Stimulated activated CD8-positive, alpha-beta memory T cell treated with anti-CD3 and anti-CD28 coated beads, Interleukin-2, amount 100 ng/mL, for 1 hour (primary cell): ENCODE data around the gene CBFA2T2.
A peak's percentile ranks its signal among the peaks of the same experiment; 100 is the strongest.

Experiments used
- DNase-seq, 2 donors: peaks; one replicate each; pipeline ENCODE4 v3.0.0-alpha.2; 2020; ENCODE audit warnings: low read depth in 2 of 2

Gene CBFA2T2

DNA sequence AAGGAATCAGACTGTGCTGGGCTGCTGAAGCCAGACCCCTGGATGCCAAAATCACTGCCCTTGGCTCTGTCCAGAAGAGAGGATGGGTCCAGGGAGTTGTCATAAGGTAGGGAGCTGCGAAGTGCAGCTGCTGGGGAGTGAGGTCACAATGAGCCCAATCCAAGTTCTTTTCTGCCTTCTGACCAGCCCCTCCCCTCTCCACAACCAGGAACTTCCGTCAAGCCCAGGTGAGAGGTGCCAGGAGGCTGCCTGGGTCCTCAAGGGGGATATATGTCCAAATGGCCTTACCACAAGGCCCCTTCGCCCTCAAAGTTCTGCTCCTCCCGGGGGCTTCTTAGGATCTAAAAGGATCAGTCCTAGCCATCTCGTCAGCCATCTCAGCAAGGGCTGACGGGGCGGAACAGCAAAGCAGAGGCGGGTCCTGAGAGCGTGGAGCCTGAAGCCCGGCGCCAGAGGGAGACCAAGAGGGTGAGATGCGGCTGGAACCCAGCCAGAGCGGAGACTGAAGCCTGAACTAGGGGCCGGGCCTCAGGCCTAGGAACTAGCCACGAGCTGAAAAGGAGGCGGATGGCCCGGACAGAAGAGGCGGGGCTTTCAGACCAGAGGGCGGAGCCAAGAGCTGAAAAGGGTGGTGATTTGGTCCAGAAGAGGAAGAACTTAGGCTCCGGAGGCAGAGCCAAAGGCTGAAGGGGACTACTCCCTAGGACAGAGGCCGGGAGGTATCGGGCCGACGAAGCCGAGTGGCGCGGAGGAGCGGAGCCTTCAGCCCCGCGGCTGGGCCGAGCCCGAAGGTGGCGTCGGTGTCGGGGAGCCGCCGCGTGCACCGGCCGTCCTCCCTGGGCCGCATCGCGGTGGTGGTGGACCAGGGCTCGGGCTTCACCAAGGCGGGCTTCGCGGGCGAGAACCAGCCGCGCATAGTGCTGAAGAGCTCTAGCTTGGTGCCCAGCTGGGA is 176.7 kb downstream of the CBFA2T2 start, which contains the start of gene ACTL10:
Gene ACTL10 (plus strand): TSS at position 651 of the 952 bp plus-strand sequence. CDS start 555 bp downstream, outside the sequence.
- DNase-seq = peak; percentile 57 to 67

DNA sequence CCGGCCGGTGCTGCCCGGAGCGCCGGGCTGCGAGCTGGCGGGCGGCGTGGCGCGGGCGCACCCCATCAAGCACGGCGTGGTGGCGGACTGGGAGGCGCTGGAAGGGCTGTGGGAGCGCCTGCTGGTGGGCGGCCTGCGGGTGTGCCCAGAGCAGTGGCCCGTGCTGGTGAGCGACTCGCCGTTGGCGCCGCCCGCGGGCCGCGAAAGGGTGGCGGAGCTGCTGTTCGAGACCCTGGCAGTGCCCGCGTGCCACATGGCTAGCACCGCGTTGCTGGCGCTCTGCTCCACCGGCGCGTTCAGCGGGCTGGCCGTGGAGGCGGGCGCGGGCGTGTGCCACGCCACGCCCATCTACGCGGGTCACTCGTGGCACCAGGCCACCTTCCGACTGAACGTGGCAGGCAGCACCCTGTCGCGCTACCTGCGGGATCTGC is 177.4 kb downstream of the CBFA2T2 start:
- no peak for DNase-seq

DNA sequence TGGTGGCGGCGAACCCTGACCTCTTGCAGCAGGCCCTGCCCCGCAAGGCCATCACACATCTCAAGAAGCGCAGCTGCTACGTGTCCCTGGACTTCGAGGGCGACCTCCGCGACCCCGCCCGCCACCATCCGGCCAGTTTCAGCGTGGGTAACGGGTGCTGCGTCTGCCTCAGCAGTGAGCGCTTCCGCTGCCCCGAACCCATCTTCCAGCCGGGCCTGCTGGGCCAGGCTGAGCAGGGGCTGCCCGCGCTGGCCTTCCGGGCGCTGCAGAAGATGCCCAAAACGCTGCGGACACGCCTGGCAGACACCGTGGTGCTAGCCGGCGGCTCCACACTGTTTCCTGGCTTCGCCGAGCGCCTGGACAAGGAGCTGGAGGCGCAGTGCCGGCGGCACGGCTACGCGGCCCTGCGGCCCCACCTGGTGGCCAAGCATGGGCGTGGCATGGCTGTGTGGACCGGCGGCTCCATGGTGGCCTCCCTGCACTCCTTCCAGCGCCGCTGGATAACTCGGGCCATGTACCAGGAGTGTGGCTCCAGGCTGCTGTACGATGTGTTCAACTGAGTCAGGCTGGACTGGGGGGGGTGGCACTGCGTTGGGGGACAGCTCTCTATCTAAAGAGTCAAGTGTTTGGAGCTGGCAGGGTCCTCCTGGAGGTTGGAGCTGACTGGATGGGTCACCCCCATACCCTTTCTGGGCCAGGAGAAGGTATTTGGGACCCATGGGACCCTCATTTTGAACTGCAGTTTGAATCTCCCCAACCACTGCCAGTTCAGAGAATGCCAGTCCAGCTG is 178.0 kb downstream of the CBFA2T2 start:
- DNase-seq = peak; percentile 60 to 62

DNA sequence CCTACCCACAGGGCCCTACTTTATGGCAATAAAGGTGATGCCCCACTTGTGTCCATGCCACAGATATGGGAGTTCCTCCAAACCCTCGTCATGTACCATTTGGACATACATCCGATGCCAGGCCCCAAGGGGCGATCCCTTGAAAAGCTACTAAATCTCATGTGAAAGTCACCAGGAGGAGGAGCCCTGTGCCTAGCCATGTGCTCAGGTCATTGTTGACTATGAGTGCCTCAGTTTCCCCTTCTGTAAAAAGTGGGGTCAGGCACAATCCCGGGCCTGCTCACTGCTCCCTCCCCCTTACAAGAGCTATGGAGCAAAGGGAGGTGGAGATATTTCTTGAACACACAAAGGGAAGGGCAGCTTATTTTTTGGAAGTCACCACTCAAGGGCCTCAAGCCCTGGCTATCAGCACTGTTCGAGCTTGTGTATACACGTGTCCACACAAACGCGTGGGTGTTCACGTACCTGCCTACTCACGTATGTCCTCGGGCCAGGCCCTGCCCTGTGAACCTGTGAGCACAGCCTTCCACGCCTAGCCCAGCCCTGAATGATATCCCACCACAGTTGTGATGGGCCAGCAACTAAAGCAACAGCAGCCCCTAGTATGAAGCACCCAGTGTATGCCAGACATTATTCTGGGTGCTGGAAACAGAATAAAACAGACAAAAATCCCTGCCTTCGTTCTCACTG is 178.7 kb downstream of the CBFA2T2 start:
- DNase-seq = no peak

DNA sequence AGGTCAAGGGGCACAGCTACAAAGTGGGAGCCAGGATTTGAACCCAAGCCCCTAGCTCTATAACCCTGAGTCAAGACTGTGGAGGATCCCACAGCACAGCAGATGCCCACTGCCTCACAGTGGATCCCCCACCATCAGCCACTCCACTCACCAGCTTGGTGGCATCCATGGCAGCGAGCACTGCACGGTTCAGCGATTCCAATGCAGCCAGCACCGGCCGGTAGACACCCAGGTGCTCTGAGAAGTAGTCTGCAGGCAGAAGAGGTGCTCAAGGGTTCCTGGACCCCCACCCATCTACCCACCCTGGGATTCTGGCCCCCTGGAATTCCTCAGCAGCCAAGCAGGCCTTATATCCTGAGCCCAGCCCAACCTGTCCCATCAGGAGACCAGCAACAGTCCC is 179.3 kb downstream of the CBFA2T2 start:
- no peak for DNase-seq

DNA sequence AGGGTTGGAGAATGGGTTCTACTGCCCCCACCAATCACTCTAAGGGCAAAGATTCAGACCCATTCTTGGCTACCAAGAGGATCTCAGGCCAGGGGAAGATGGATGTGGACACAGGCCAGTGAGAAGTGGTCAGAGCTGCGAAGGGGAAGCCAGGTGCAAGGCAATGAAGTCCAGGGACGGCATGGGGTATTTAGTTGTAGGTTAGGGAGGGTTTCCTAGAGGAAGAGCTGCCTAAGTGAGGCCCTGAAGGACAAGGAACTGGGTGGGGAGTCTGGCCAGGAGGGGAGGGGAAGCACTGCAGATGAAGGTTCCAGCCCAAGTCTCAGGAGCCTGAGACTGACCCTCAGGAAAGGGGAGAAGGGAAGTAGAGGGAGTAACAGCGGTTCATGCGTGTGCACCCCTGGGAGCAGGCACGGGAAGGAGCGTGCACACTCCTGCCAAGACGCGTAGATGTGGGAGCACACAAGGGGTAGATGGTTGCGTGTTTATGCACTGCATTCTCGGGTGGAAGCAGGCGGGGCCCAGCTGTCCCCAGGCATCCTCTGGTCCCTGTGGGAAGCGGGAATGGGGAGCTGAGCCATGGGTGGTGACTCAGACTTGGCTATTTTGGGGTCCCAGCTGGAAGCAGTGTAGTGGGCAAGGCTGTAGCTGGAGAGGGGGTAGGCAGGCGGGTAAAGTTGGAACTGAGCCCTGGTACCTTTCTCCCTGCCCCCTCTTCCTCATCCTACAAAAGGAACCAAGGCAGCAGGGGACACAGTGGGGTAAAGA is 180.2 kb downstream of the CBFA2T2 start:
- DNase-seq = no peak

DNA sequence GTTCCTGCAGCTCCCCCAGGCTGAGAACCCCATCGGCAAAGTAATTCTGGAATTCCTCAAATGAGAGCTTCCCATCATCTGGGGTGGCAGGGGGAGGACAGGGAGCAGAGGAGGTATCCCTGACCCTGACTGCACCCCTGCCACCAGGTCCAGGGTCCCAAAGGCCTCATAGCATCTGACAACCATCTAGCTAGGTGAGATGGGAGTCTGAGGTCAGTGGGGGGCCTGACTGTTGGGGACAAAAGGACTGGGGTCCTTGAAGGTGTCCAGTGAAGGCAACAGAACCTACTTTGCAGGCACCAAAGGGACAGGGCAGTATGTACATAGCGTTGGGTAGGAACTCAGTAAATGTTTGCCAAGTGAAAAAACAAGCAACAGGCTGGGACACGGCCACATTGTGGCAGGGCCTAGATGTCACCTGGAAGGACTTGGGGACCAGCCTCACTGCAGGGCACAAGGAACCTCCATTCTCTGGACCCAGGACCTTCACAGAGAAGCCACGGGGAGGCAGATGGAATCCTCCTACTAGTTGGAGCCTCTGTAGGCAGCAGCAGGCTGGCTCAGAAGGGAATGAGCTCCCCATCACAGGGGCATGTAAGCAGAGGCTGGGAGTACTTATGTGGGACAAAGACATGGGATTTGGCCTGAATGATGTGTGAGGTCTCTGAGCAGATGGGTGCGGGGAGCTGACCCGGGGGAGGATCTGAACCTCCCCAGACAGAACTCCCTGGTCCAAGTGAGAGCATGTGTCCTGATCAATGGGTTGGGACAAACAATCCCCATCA is 181.0 kb downstream of the CBFA2T2 start:
- no peak for DNase-seq

DNA sequence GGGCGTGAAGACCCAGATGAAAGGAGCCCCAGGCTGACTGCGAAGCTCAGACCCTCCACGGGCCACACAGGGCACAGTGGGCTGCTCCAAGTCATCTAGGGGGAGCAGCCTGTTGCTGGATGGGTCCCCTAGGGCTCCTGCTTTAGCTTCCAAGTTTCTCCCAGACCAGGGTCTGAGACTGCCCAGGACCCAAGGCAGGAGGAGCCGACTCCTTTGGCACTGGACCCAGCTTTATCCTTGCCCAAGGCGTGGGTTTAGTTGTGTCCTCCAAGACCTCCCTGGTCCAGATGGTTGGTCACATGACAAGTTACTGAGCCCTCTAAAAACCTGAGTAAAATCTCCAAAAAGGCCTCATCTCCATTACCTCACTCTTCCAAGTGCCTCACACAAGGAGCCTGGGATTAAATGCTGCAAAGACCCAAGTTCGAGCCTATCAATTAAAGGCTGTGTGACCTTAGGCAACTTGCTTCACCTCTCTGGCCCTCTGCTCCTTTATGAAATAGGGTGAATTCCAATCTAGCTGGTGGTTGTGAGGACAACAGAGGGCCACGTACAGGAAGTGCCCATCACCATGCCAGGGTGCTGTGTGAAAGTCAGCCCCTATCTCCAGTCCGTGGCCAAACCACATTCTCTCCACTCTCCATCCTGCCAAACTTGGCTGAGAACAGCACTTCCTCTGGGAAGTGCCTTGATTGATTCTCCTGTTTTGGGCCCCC is 181.8 kb downstream of the CBFA2T2 start:
- no peak for DNase-seq

DNA sequence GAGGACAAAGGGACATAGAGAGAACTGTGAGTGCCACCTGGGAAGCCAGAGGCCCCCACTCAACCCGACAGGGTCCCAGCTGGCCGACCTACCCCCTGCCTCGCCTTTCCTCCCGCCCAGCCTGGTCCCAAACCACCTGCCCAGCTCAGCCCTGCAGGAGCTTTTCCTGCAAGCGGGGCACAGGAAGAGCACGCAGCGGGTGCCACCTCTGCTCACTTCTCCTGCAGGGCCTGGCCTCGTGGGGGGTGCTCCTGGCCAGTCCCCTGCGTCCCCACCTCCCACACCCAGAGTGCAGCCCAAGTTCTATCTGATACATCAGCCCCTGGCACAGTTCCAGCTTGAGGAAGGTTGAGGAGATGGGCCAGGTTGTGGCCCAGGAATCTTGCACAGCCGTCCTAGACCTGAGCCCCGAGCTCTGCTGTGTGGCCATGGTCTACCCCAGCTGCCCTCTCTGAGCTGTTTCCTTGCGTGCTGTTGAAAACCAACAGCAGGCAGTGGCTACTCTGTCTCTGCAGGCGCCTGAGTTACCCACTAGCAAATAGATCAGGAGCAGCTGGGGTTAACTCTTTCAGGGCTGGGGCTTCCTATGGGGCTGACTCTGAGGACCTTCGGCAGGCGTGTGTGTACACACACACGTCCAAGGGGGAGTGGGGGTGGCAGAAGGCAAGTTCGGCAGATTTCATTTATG is 182.7 kb downstream of the CBFA2T2 start:
- DNase-seq = no peak

DNA sequence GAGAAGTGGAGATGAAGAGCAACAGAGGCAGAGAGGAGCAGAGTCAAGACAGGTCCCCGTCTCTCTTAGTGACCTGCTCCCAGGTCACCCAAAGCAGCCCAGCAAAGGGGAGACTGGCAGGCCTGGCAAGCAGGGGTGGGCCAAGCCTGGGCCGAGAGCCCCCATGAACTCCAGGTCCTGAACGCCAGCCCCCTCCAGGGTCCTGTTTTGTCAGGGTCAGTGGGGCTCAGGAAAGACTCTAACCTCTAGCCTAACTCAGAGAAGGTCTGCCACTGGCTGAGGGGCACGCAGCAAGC is 183.2 kb downstream of the CBFA2T2 start:
- no peak for DNase-seq

DNA sequence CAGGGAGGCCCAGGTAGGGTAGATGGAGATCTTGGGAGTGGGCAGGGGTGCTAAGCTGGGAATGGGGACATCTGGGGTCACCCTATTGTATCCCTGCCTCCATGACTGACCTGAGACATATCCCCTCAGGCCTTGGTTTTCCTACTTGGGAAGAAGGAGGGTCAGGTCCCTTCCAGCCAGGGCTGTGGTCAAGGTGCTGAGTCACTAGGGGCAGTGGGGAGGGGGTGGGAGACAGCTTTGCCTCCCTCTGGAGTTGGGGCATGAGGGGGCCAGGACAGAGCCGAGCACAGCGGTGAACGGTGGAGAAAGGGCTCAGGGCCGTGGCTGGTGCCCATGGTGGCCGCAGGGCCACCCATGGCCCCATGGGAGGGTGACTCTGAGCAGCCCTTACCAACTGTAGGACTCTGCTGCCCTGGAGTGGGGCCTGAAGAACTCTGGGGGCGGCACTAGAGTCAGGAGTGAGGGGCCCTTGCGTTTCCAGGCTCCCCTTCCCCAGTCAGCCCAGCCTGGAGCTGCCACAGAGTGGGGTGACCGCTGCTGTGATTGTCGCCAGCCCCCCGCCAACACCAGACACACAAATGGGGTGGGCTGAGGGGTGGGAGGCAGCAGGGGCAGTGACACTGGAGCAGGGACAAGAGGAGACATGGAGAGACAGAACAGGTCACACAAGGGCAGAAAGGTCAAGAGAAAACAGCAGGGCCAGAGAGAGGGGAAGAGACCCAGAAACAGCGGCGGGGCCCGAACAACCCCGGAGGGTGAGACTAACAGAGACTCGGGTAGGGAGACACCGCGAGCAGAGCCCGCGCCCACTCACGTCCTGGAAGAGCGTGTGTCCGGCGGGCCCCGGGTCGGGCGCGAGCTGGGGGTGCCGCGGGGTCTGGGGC is 183.8 kb downstream of the CBFA2T2 start:
- no peak for DNase-seq

DNA sequence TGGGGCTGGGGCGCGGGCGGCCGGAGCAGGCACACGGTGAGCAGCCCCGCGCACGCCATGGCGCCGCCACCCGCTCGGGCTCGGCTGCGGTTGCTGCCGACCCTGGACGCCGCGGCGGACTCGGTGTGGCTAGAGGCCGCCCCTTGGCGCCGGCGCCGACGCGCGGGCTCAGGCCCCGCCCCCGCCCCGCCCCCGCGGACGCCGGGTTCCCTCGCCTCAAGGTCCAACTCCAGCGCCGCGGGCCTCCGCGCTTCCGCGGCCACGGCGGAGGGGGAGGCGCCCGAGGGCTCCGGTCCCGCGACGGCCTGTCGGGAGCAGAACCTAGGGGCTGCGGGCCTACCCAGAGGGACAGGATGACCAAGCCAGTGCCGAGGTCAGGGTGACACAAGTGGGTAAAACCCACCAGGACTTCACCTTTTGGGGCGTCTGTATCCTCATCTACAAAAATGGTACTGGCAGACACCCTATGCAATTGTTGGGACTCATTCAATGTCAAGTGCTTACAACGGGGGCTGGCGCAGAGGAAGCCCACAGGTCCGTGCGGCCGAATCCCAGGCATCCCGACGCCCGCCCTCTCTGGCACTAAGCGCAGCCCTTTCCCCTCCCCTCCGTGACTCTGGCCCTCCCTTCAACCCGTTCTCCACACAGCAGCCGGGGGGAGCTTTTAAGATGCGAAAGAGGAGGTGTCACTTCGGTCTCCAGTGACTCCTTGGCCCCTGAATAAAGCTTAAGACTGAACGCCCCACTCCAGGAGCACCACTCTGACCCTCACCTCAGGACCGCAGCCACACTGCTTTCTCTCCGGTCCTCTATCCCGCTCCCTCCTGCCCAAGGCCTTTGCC is 184.6 kb downstream of the CBFA2T2 start, which contains the start of gene NECAB3:
Gene NECAB3 (minus strand): TSS at position 135 of the 842 bp plus-strand sequence. CDS start 76 bp downstream, at position 59.
- DNase-seq = no peak

DNA sequence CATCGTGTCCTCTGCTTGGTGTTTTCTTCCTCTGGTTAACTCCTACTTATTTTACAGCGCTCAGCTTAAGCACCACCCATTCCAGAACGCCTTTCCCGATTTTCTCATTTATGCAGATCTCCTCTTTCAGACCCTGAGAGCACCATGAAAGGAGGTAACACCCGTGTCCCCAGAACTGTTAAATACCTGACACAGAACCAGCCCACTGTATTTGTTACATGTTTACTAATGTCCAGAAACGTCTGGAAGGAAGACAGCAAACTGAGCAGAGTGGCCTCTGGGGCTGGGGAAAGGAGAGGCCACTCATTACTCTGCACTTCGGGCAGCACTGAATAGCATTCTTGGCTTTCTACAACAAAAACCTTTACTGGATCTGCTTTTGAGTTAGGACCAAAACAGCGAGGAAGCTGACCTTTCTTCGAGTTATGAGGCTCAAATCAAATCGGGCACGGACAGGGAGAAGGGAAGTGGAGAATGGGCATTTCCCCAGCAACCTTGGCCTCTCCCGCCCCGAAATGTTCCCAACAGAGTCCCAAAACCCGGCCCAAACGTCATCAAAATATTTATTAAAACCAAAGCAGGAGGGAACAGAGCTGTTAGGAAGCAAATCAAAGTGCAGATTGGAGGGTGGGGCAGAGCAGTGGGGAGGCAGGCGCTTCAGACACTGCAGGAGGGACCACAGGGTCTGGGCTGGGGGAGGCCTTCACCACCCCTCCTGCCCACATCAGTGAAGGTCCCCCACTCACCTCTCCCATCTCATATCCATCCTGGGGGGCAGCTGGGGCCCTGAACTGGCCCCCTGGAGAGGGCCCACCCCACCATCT is 185.5 kb downstream of the CBFA2T2 start:
- DNase-seq = no peak

DNA sequence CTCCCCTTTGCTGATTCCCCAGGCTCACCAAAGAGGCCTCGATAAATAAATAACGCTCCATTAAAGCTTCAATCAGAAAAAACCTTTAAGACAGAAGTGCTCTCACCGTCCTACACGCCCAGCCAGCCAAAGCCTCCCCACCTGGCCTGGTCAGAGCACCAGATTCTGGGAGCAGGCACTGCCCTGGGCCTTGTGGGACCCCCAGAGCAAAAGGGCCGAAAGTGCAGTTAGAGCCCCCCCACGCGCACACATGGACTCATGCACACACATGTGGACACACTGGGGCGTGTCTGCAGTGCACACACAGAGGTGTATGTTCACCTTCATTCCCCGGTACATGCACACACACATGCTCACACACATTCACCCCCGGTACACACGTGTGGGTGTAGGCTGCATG is 186.2 kb downstream of the CBFA2T2 start:
- no peak for DNase-seq

DNA sequence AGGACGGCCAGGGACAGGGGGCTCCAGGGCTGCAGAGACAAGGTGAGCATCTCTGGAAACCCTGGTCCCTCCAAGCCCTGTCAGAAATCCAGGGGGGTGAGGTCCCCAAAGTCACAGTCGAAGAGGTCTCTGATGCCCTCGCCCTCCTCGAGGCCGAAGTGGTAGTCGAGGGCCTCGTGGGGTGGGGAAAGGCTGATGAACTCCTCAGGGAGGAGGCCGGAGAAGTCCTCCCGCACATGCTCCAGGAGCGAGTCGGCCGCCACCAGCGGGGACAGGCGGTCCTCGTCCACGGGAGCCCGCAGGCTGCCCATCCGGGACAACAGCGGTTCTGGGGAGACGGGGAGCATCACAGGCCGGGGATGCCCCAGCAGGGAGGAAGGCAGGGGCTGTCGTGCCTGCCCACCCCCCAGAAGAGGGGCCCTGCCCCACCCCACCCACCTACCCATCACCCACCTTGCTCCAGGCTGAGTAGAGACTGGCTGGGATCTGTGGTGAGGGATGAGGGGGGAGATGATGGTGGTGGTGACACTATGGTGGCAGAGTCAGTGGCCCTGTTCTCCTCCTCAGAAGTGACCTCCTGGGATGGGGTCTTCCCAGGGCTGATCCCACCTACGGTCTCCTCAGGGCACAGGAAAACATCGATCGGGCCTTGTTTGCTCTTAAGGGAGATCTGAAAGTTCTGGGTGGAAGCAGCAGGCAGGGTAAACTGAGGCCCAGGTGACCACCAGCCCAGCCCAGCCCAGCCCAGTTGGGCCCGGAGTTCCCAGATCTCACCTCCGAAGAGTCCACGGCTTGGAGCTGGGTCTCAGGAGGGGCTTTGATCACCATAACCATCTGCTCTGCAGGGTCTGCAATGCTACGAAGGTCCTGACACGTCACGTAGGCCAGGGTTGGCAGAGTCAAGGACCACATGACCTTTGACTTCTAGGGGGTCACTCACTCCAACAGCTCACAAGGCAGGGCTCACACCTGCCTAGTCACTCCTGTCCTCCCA is 187.1 kb downstream of the CBFA2T2 start:
- DNase-seq = no peak
